GM19238 (cell line): ENCODE measurements around the gene DSTYK.
"Not testable (repeated sequence)": the region's sequence is repeated elsewhere in the genome, so short reads cannot be mapped to it uniquely, and the experiment has no call there.

Source experiments
- DNase-seq: peaks from one replicate; pipeline ENCODE4 v3.0.0; 2011; ENCODE audit warnings: low spot score; ENCODE audit not compliant: insufficient read length

DSTYK gene

GRCh38 chr1:205220421-205220820 lies 8.9 kb upstream of the DSTYK start:
- DNase-seq, result no peak

GRCh38 chr1:205217418-205217817 lies 5.9 kb upstream of the DSTYK start:
- DNase-seq, result no peak

- DNase-seq, result no peak
Measured at GRCh38 chr1:205216588-205216987, 5.1 kb upstream of the DSTYK start.

GRCh38 chr1:205214756-205215155 lies 3.3 kb upstream of the DSTYK start:
- no peak for DNase-seq

GRCh38 chr1:205211839-205212536 lies 486 bp upstream of the DSTYK start:
- DNase-seq, result no peak

- no peak for DNase-seq
Measured at GRCh38 chr1:205210756-205211168, 740 bp downstream of the DSTYK start.

GRCh38 chr1:205208811-205209210 lies 2.7 kb downstream of the DSTYK start:
- no peak for DNase-seq

- no peak for DNase-seq
Measured at GRCh38 chr1:205205055-205205454, 6.4 kb downstream of the DSTYK start.

- no peak for DNase-seq
Measured at GRCh38 chr1:205204552-205204951, 7.0 kb downstream of the DSTYK start.

GRCh38 chr1:205199931-205200299 lies 11.6 kb downstream of the DSTYK start:
- DNase-seq, result no peak

GRCh38 chr1:205199090-205199930 lies 12.2 kb downstream of the DSTYK start:
- DNase-seq, result no peak

GRCh38 chr1:205192287-205192686 lies 19.2 kb downstream of the DSTYK start:
- no peak for DNase-seq

- no peak for DNase-seq
Measured at GRCh38 chr1:205191622-205192021, 19.9 kb downstream of the DSTYK start.

- no peak for DNase-seq
Measured at GRCh38 chr1:205190845-205191577, 20.5 kb downstream of the DSTYK start.

- DNase-seq, result no peak
Measured at GRCh38 chr1:205189131-205189530, 22.4 kb downstream of the DSTYK start.

GRCh38 chr1:205188596-205188995 lies 22.9 kb downstream of the DSTYK start:
- no peak for DNase-seq

GRCh38 chr1:205188098-205188497 lies 23.4 kb downstream of the DSTYK start:
- no peak for DNase-seq

GRCh38 chr1:205187420-205187819 lies 24.1 kb downstream of the DSTYK start:
- no peak for DNase-seq

GRCh38 chr1:205186191-205186590 lies 25.3 kb downstream of the DSTYK start:
- DNase-seq, result no peak

GRCh38 chr1:205183676-205184335 lies 27.7 kb downstream of the DSTYK start:
- DNase-seq, result no peak

GRCh38 chr1:205182930-205183329 lies 28.6 kb downstream of the DSTYK start:
- no peak for DNase-seq

- DNase-seq, result not testable (repeated sequence)
Measured at GRCh38 chr1:205180331-205180730, 31.2 kb downstream of the DSTYK start.
